ENCODE results near the gene KIAA0930. TPM values are rescaled to one million over a fixed set of nuclear protein-coding genes. Genes with fewer than 3 reads are reported as not detected.

The KIAA0930 gene
- polyA plus RNA-seq, 1 donor from 2014 or later = 129 TPM

GRCh38 chr22:45169591-45170466 is 70.9 kb downstream of the KIAA0930 start (continued):
- TF ChIP-seq, protein P1, sequence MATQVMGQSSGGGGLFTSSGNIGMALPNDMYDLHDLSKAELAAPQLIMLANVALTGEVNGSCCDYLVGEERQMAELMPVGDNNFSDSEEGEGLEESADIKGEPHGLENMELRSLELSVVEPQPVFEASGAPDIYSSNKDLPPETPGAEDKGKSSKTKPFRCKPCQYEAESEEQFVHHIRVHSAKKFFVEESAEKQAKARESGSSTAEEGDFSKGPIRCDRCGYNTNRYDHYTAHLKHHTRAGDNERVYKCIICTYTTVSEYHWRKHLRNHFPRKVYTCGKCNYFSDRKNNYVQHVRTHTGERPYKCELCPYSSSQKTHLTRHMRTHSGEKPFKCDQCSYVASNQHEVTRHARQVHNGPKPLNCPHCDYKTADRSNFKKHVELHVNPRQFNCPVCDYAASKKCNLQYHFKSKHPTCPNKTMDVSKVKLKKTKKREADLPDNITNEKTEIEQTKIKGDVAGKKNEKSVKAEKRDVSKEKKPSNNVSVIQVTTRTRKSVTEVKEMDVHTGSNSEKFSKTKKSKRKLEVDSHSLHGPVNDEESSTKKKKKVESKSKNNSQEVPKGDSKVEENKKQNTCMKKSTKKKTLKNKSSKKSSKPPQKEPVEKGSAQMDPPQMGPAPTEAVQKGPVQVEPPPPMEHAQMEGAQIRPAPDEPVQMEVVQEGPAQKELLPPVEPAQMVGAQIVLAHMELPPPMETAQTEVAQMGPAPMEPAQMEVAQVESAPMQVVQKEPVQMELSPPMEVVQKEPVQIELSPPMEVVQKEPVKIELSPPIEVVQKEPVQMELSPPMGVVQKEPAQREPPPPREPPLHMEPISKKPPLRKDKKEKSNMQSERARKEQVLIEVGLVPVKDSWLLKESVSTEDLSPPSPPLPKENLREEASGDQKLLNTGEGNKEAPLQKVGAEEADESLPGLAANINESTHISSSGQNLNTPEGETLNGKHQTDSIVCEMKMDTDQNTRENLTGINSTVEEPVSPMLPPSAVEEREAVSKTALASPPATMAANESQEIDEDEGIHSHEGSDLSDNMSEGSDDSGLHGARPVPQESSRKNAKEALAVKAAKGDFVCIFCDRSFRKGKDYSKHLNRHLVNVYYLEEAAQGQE (IDR thresholded peaks at IDR 0.05; ENCODE audit: borderline replicate concordance) = no peak

- H3K4me2 ChIP-seq (ENCODE audit: low read length) = no peak overlapping the region
- H3K79me2 ChIP-seq (replicated peaks; ENCODE audit: insufficient read depth, low read length) = peaks cover 33% of the 10 kb centered on the region
- H3K27ac ChIP-seq (ENCODE audit: low read length) = no peak overlapping the region
- no peaks in the 10 kb centered on the region for H3K27me3 ChIP-seq (ENCODE audit: insufficient read depth, low read depth, low read length)
- no peak overlapping the region for H3K4me3 ChIP-seq (ENCODE audit: low read length)
- no peak for TF ChIP-seq SMC3 (conservative IDR thresholded peaks at IDR 0.05; ENCODE audit: poor library complexity)
- TF ChIP-seq EZH2 (IDR thresholded peaks at IDR 0.05; ENCODE audit: borderline replicate concordance, insufficient read depth, low read length, poor library complexity, severe bottlenecking) = no peak
- no peak for TF ChIP-seq RAD21 (conservative IDR thresholded peaks at IDR 0.05)
- no peak overlapping the region for H2AFZ ChIP-seq (ENCODE audit: low read depth, low read length)
- H3K36me3 ChIP-seq (ENCODE audit: insufficient read depth, low read length) = peaks cover 5% of the 10 kb centered on the region
- no peaks in the 10 kb centered on the region for H4K20me1 ChIP-seq (ENCODE audit: insufficient read depth)
- no peaks in the 10 kb centered on the region for H3K9me2 ChIP-seq (ENCODE audit: insufficient read depth, low read length)
- no peak overlapping the region for H3K9ac ChIP-seq (ENCODE audit: low read length)
- no peaks in the 10 kb centered on the region for H3K9me3 ChIP-seq (ENCODE audit: low read length)
- no peaks in the 10 kb centered on the region for H3F3A ChIP-seq (ENCODE audit: insufficient read depth, low read length, poor library complexity, severe bottlenecking)
Measured at GRCh38 chr22:45166932-45167331, 73.8 kb downstream of the KIAA0930 start.

GRCh38 chr22:45164270-45165088 is 76.2 kb downstream of the KIAA0930 start:
- Histone ChIP-seq H2AFZ (ENCODE audit: low read depth, low read length) (peak overlapping the region; percentile 21), H3F3A (ENCODE audit: insufficient read depth, low read length, poor library complexity, severe bottlenecking) (no peaks in the 10 kb centered on the region), H3K9ac (ENCODE audit: low read length) (peak overlapping the region; percentile 72), H3K79me2 (replicated peaks; ENCODE audit: insufficient read depth, low read length) (peaks cover 30% of the 10 kb centered on the region), H4K20me1 (ENCODE audit: insufficient read depth) (no peaks in the 10 kb centered on the region), H3K9me2 (ENCODE audit: insufficient read depth, low read length) (no peaks in the 10 kb centered on the region), H3K4me3 (ENCODE audit: low read length) (peak overlapping the region; percentile 99), H3K27ac (ENCODE audit: low read length) (peak overlapping the region; percentile 61), H3K4me2 (ENCODE audit: low read length) (peak overlapping the region; percentile 91), H3K9me3 (ENCODE audit: low read length) (no peaks in the 10 kb centered on the region), H3K27me3 (ENCODE audit: insufficient read depth, low read depth, low read length) (no peaks in the 10 kb centered on the region), H3K36me3 (ENCODE audit: insufficient read depth, low read length) (no peaks in the 10 kb centered on the region)
- TF ChIP-seq RAD21 (conservative IDR thresholded peaks at IDR 0.05) (no peak), EZH2 (IDR thresholded peaks at IDR 0.05; ENCODE audit: borderline replicate concordance, insufficient read depth, low read length, poor library complexity, severe bottlenecking) (no peak), TAF1 (IDR thresholded peaks at IDR 0.05; ENCODE audit: low read depth) (no peak), POLR2AphosphoS5 (IDR thresholded peaks at IDR 0.05) (no peak), MXI1 (conservative IDR thresholded peaks at IDR 0.05; ENCODE audit: poor library complexity, severe bottlenecking) (no peak), SMC3 (conservative IDR thresholded peaks at IDR 0.05; ENCODE audit: poor library complexity) (no peak)

All from neural cell (in vitro differentiated cells).